ENCODE measurements around the gene IGSF8.

The IGSF8 gene

DNA sequence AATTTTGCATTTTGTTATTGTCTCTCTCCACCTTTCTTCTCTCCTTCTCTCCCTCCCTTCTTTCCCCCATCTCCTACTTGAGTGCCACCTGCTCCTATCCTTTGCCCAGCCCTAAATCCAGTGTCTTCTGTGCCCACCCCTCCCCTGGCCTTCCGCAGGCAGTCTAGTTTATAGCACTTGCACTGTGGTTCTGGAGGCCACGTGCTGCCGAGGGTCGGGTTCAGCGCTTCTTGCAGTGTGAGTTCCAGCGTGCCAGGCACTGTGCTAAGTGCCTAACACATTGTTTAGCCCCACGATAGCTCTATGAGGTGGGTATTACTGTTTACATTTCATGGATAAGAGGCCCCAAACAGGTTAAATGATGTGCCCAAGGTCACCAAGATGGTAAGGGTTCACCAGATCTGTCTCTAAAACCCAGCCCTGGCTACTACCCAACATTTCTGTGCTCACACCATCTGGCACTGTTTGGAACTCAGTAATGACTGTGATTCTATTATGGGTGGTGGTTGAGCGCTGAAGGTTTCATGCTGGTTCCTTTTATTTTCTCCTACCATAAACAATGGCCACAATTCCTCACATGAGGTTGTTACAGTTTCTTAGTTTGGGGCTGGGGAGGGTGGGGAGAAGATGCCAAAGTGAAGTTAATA is 38.9 kb upstream of the IGSF8 start:
- no peak for DNase-seq (ENCODE audit: extremely low read depth, low read depth)
- H3K4me3 ChIP-seq (replicated peaks; ENCODE audit: low read depth, low read length): no peak overlapping the region
- TF ChIP-seq, protein P1, sequence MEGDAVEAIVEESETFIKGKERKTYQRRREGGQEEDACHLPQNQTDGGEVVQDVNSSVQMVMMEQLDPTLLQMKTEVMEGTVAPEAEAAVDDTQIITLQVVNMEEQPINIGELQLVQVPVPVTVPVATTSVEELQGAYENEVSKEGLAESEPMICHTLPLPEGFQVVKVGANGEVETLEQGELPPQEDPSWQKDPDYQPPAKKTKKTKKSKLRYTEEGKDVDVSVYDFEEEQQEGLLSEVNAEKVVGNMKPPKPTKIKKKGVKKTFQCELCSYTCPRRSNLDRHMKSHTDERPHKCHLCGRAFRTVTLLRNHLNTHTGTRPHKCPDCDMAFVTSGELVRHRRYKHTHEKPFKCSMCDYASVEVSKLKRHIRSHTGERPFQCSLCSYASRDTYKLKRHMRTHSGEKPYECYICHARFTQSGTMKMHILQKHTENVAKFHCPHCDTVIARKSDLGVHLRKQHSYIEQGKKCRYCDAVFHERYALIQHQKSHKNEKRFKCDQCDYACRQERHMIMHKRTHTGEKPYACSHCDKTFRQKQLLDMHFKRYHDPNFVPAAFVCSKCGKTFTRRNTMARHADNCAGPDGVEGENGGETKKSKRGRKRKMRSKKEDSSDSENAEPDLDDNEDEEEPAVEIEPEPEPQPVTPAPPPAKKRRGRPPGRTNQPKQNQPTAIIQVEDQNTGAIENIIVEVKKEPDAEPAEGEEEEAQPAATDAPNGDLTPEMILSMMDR (IDR thresholded peaks at IDR 0.05; ENCODE audit: low read depth, low read length, missing control alignments): no peak

DNA sequence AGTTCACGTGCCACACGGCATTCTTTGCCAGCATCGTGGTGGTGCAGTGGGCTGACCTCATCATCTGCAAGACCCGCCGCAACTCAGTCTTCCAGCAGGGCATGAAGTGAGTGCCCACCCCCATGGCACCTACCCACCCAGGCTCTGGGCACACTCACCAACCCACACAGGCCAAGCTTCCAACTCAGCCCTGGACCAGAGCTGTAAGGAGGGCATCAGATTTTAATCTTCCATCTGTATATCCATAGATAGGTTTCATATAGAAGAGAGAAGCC is 38.4 kb upstream of the IGSF8 start:
- DNase-seq (ENCODE audit: extremely low read depth, low read depth): no peak
- TF ChIP-seq, protein P1 (IDR thresholded peaks at IDR 0.05; ENCODE audit: low read depth, low read length, missing control alignments): no peak
- H3K4me3 ChIP-seq (replicated peaks; ENCODE audit: low read depth, low read length): no peak overlapping the region

DNA sequence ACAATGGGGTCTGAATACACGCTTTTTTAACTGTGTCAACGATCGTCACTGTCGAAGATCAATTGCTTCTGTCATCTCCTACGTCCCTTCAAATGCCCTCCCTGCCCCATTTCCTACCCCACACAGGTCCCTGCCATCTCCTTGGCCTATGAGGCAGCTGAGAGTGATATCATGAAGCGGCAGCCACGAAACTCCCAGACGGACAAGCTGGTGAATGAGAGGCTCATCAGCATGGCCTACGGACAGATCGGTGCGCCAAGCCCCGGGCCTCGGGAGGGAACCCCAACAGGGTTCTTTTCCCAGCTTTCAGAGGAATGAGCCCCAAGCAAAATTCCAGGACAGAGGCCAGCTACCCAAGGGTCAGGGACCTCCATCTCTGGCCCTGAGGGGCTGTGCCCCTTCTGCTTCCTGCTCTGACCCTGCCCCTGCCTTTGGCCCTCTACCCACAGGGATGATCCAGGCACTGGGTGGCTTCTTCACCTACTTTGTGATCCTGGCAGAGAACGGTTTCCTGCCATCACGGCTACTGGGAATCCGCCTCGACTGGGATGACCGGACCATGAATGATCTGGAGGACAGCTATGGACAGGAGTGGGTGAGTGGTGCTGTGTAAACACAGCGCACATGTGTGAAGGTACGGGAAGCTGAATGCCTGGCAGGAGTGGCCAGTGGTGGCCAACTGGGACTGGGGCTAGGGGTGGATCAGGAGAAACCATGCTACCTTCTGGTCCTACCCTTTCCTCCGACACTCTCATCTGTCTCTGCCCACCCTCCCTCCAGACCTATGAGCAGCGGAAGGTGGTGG is 37.9 kb upstream of the IGSF8 start:
- DNase-seq (ENCODE audit: extremely low read depth, low read depth): no peak
- H3K4me3 ChIP-seq (replicated peaks; ENCODE audit: low read depth, low read length): no peak overlapping the region
- TF ChIP-seq, protein P1 (IDR thresholded peaks at IDR 0.05; ENCODE audit: low read depth, low read length, missing control alignments): no peak

DNA sequence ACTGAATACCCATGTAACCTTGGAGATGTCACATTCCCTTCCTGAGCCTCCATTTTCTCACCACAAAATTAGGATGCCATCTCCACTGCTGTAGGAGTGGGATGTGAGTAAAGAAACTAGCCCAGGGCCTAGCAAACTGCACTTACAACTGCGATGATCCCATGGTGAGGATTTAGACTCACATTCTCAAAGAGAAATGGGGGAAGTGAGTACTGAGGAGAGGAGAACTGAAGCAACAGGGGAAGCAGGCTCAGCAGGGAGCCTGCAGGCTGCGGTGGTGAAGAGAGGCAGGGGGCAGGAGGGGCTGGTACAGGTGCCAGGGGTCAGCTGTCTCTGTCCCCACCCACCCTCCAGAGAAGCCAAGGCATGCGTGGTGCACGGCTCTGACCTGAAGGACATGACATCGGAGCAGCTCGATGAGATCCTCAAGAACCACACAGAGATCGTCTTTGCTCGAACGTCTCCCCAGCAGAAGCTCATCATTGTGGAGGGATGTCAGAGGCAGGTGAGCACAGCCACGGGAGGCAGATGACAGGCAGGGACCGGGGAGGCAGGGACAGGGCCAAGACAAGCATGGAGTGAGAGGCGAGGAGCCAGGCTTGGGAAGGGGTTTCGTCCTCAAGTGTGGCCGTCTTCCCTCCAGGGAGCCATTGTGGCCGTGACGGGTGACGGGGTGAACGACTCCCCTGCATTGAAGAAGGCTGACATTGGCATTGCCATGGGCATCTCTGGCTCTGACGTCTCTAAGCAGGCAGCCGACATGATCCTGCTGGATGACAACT is 36.6 kb upstream of the IGSF8 start:
- TF ChIP-seq, protein P1 (IDR thresholded peaks at IDR 0.05; ENCODE audit: low read depth, low read length, missing control alignments): no peak
- H3K4me3 ChIP-seq (replicated peaks; ENCODE audit: low read depth, low read length): no peak overlapping the region
- DNase-seq (ENCODE audit: extremely low read depth, low read depth): no peak

DNA sequence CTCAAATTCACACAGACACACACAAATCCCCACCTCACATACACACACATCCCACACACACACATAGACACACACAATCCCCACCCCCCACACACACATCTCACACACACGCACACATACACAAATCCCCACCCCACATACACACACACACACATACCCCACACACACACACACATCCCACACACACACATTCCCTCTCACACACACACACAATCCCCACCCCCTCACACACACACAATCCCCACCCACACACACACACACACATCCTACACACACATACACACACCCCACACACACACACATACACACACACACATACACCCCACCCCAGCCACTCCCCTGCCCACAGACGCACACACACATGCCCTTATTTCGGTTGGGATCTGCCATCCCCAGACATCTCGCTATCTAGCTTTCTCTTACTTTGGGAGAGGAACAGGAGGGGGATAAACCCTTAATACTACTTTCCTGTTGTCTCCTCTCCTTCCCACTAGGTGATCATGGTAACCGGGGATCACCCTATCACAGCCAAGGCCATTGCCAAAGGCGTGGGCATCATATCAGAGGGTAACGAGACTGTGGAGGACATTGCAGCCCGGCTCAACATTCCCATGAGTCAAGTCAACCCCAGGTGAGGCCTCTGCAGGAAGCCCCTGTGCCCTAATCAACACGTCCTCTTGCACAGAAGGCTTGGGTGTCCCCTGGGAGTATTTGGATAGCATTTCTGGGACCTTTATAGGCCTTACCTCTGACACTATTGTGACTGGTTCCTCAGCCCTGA is 35.8 kb upstream of the IGSF8 start:
- TF ChIP-seq, protein P1 (IDR thresholded peaks at IDR 0.05; ENCODE audit: low read depth, low read length, missing control alignments): no peak
- H3K4me3 ChIP-seq (replicated peaks; ENCODE audit: low read depth, low read length): no peak overlapping the region
- DNase-seq (ENCODE audit: extremely low read depth, low read depth): no peak

DNA sequence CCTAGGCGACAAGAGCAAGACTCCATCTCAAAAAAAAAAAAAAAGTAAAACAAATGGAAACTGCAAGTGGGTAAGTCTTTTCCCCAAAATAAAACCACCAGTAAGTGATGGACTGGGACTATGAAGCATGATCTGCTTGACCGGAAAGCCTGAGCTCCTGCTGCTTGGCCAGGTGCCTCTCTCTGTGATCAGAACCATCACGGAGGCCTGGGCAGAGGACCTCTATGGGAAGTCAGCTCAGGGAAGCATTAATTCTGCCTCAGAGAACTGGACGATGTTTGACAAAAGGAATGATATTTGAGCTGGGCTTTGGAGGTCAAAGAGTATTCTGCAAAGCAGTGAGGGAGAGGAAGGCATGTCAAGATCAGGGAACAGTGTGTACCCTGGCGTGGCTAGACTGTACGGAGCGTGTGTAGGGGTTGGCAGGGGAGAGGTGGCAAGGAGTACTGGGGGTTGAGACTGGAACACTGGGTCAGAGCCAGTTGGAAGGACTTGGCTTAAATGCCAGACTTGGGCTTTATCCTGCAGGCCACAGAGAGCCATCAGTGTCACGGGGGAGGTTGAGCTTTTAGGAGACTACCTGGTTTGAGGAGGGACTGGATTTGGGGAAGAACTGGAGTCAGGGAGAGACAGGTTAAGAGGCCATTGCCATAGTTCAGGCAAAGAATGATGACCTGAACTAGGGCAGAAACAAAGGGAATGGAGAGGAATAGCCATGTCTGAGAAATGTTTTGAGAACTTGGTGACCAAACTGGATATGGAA is 33.6 kb upstream of the IGSF8 start:
- no peak overlapping the region for H3K4me3 ChIP-seq (replicated peaks; ENCODE audit: low read depth, low read length)
- DNase-seq (ENCODE audit: extremely low read depth, low read depth): no peak
- TF ChIP-seq, protein P1 (IDR thresholded peaks at IDR 0.05; ENCODE audit: low read depth, low read length, missing control alignments): no peak

Data from HFF-Myc (cell line).